DND-41 (cell line): Measurements from ENCODE around the gene HS3ST3A1.

Experiments used
- EZH2 ChIP-seq: IDR thresholded peaks from 3 replicates; pipeline ENCODE4 v1.6.1; 2012; ENCODE audit warnings: borderline replicate concordance, low read depth, mild to moderate bottlenecking, moderate library complexity, low read length, inconsistent platforms; ENCODE audit not compliant: severe bottlenecking
- TF ChIP-seq, protein P1 (sequence below): IDR thresholded peaks from 2 replicates; pipeline ENCODE4 v1.5.1; 2012; ENCODE audit warnings: borderline replicate concordance, low read length, moderate library complexity, mild to moderate bottlenecking; ENCODE audit not compliant: poor library complexity, severe bottlenecking; ENCODE audit errors: extremely low read depth

- TF ChIP-seq, protein P1, sequence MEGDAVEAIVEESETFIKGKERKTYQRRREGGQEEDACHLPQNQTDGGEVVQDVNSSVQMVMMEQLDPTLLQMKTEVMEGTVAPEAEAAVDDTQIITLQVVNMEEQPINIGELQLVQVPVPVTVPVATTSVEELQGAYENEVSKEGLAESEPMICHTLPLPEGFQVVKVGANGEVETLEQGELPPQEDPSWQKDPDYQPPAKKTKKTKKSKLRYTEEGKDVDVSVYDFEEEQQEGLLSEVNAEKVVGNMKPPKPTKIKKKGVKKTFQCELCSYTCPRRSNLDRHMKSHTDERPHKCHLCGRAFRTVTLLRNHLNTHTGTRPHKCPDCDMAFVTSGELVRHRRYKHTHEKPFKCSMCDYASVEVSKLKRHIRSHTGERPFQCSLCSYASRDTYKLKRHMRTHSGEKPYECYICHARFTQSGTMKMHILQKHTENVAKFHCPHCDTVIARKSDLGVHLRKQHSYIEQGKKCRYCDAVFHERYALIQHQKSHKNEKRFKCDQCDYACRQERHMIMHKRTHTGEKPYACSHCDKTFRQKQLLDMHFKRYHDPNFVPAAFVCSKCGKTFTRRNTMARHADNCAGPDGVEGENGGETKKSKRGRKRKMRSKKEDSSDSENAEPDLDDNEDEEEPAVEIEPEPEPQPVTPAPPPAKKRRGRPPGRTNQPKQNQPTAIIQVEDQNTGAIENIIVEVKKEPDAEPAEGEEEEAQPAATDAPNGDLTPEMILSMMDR = no peak
- no peak for TF ChIP-seq EZH2
Observed at GRCh38 chr17:13492737-13493122, 109.0 kb downstream of the HS3ST3A1 start.
